ENCODE results near the gene RPL10A. TPM values are rescaled to one million over a fixed set of nuclear protein-coding genes. Genes with fewer than 3 reads are reported as not detected.
A peak's percentile ranks its signal among the peaks of the same experiment; 100 is the strongest.

The RPL10A gene
- total and polyA plus RNA-seq, 2 of the 13 experiments (the other 11 are each of a cell fraction or from before 2014, with no cell fraction given) = 1,854 to 2,726 TPM

DNA sequence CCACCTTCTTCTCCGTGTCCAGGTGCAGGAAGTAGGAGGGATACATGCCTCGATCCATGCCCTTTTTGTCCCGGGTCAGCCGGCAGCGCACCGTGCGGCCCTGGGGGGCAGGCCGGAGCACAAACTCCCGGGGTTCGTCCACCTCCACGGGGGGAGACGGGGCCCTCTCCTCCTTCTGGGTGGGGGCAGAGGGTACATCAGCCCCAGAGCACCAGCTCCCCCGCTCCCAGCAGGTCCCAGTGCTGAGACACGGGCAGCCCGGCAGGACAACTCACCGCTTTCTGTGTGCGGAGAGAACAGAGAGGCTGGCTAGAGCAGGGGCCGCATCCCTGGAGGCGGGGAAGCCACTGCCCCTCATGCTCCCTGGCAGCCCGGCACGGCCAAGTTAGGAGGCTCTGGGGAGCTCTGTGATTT, 37.8 kb downstream of the RPL10A start:
- H2AFZ ChIP-seq (ENCODE audit: low read length) = no peak overlapping the region
- no peaks in the 10 kb centered on the region for H3K79me2 ChIP-seq (ENCODE audit: insufficient read depth, low read length)
- H3K27me3 ChIP-seq (ENCODE audit: control insufficient read depth in 1 of 2, insufficient read depth in 2 of 2, low read length in 2 of 2) = peaks cover 12 to 65% of the 10 kb centered on the region in 2 experiments
- no TSS peak for BruUV-seq (replicated peaks)
- intact Hi-C loops (cut with micrococcal nuclease; ENCODE audit: unreplicated experiment) (no loop called here), in situ Hi-C loops (cut with HindIII; ENCODE audit: extremely low pct_ligation_motif_present, low pct_unique_long_range_greater_than_20kb) (no loop called here)
- H3K4me3 ChIP-seq (replicated peaks in 1 of 3; ENCODE audit: insufficient read depth in 1 of 3, low read depth in 2 of 3, low read length in 3 of 3) = peak overlapping the region; percentile 36 to 68 (median 40); a peak in 5 of 6 replicates
- H3K9me3 ChIP-seq (ENCODE audit: low read length) = no peaks in the 10 kb centered on the region
- DNase-seq (ENCODE audit: low spot score) (no peak), FAIRE-seq (no peak), ATAC-seq (peak; percentile 61)
- no peaks in the 10 kb centered on the region for H4K20me1 ChIP-seq (ENCODE audit: insufficient read depth, low read length)
- ChIA-PET CTCF (ENCODE audit: low intra/inter-chr PET ratio, low total read pairs) (no interaction called here), POLR2A (interaction anchor here (0.5 to 2.7 kb wide), 3 partner anchors 9 to 187 kb away, joined by 3 to 10 read pairs (median 3); partner anchors contain the start of gene TEAD3)
- H3K36me3 ChIP-seq (replicated peaks in 1 of 2; ENCODE audit: control insufficient read depth in 1 of 2, insufficient read depth in 2 of 2, low read length in 2 of 2) = no peaks in the 10 kb centered on the region
- 1% methylated on average over 17 of the region's 21 CpGs for WGBS (ENCODE audit: low lambda C conversion rate)
- H3K9ac ChIP-seq (ENCODE audit: insufficient read depth, low read depth, low read length) = peak overlapping the region; percentile 24; the same call in 1 of the 2 replicates
- peak overlapping the region; percentile 75 for H3K4me2 ChIP-seq (ENCODE audit: low read depth, low read length)
- H3K27ac ChIP-seq (ENCODE audit: extremely low read length, insufficient read depth, low read length) = no peak overlapping the region
- H3K4me1 ChIP-seq (ENCODE audit: insufficient read depth, low read length) = peaks cover 30% of the 10 kb centered on the region
- TF ChIP-seq, protein P1, sequence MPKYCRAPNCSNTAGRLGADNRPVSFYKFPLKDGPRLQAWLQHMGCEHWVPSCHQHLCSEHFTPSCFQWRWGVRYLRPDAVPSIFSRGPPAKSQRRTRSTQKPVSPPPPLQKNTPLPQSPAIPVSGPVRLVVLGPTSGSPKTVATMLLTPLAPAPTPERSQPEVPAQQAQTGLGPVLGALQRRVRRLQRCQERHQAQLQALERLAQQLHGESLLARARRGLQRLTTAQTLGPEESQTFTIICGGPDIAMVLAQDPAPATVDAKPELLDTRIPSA (CRISPR knock-in tag; IDR thresholded peaks at IDR 0.05; ENCODE audit: borderline replicate concordance) = no peak
- TF ChIP-seq ZNF709 (CRISPR knock-in tag; IDR thresholded peaks at IDR 0.05) (0 out of 2 replicates have a peak, but pooled peaks have one; percentile 30), RBFOX2 (IDR thresholded peaks at IDR 0.05; ENCODE audit: low read depth, low read length) (no peak), MAF1 (CRISPR knock-in tag; IDR thresholded peaks at IDR 0.05; ENCODE audit: borderline replicate concordance) (no peak), HNRNPLL (IDR thresholded peaks at IDR 0.05; ENCODE audit: low read depth, low read length, poor library complexity, severe bottlenecking) (peak; percentile 40), RELA (CRISPR knock-in tag; IDR thresholded peaks at IDR 0.05) (0 out of 2 replicates have a peak, but pooled peaks have one; percentile 23), ZNF446 (CRISPR knock-in tag; IDR thresholded peaks at IDR 0.05) (no peak), JUND (CRISPR knock-in tag; IDR thresholded peaks at IDR 0.05) (no peak), ZNF251 (CRISPR knock-in tag; IDR thresholded peaks at IDR 0.05) (no peak), ZMYM3 (CRISPR knock-in tag; IDR thresholded peaks at IDR 0.05) (no peak; the same call in 1 of the 2 replicates), ZNF776 (CRISPR knock-in tag; IDR thresholded peaks at IDR 0.05) (no peak)
- TF ChIP-seq, protein P2, sequence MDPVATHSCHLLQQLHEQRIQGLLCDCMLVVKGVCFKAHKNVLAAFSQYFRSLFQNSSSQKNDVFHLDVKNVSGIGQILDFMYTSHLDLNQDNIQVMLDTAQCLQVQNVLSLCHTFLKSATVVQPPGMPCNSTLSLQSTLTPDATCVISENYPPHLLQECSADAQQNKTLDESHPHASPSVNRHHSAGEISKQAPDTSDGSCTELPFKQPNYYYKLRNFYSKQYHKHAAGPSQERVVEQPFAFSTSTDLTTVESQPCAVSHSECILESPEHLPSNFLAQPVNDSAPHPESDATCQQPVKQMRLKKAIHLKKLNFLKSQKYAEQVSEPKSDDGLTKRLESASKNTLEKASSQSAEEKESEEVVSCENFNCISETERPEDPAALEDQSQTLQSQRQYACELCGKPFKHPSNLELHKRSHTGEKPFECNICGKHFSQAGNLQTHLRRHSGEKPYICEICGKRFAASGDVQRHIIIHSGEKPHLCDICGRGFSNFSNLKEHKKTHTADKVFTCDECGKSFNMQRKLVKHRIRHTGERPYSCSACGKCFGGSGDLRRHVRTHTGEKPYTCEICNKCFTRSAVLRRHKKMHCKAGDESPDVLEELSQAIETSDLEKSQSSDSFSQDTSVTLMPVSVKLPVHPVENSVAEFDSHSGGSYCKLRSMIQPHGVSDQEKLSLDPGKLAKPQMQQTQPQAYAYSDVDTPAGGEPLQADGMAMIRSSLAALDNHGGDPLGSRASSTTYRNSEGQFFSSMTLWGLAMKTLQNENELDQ (CRISPR knock-in tag; IDR thresholded peaks at IDR 0.05; ENCODE audit: borderline replicate concordance) = no peak
- TF ChIP-seq, protein P3, sequence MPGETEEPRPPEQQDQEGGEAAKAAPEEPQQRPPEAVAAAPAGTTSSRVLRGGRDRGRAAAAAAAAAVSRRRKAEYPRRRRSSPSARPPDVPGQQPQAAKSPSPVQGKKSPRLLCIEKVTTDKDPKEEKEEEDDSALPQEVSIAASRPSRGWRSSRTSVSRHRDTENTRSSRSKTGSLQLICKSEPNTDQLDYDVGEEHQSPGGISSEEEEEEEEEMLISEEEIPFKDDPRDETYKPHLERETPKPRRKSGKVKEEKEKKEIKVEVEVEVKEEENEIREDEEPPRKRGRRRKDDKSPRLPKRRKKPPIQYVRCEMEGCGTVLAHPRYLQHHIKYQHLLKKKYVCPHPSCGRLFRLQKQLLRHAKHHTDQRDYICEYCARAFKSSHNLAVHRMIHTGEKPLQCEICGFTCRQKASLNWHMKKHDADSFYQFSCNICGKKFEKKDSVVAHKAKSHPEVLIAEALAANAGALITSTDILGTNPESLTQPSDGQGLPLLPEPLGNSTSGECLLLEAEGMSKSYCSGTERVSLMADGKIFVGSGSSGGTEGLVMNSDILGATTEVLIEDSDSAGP (CRISPR knock-in tag; IDR thresholded peaks at IDR 0.05; ENCODE audit: borderline replicate concordance) = peak; percentile 16; the same call in 1 of the 2 replicates
- TF ChIP-seq, protein P4, sequence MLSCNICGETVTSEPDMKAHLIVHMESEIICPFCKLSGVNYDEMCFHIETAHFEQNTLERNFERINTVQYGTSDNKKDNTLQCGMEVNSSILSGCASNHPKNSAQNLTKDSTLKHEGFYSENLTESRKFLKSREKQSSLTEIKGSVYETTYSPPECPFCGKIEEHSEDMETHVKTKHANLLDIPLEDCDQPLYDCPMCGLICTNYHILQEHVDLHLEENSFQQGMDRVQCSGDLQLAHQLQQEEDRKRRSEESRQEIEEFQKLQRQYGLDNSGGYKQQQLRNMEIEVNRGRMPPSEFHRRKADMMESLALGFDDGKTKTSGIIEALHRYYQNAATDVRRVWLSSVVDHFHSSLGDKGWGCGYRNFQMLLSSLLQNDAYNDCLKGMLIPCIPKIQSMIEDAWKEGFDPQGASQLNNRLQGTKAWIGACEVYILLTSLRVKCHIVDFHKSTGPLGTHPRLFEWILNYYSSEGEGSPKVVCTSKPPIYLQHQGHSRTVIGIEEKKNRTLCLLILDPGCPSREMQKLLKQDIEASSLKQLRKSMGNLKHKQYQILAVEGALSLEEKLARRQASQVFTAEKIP (CRISPR knock-in tag; IDR thresholded peaks at IDR 0.05; ENCODE audit: borderline replicate concordance) = no peak
- TF ChIP-seq, protein P5, sequence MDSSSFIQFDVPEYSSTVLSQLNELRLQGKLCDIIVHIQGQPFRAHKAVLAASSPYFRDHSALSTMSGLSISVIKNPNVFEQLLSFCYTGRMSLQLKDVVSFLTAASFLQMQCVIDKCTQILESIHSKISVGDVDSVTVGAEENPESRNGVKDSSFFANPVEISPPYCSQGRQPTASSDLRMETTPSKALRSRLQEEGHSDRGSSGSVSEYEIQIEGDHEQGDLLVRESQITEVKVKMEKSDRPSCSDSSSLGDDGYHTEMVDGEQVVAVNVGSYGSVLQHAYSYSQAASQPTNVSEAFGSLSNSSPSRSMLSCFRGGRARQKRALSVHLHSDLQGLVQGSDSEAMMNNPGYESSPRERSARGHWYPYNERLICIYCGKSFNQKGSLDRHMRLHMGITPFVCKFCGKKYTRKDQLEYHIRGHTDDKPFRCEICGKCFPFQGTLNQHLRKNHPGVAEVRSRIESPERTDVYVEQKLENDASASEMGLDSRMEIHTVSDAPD (CRISPR knock-in tag; IDR thresholded peaks at IDR 0.05) = no peak
